ENCODE measurements around the gene GCSAML. TPM values are rescaled to one million over a fixed set of nuclear protein-coding genes. Genes with fewer than 3 reads are reported as not detected.

GCSAML gene
- total RNA-seq, 1 donor from 2014 or later, result 0.19 TPM

DNA sequence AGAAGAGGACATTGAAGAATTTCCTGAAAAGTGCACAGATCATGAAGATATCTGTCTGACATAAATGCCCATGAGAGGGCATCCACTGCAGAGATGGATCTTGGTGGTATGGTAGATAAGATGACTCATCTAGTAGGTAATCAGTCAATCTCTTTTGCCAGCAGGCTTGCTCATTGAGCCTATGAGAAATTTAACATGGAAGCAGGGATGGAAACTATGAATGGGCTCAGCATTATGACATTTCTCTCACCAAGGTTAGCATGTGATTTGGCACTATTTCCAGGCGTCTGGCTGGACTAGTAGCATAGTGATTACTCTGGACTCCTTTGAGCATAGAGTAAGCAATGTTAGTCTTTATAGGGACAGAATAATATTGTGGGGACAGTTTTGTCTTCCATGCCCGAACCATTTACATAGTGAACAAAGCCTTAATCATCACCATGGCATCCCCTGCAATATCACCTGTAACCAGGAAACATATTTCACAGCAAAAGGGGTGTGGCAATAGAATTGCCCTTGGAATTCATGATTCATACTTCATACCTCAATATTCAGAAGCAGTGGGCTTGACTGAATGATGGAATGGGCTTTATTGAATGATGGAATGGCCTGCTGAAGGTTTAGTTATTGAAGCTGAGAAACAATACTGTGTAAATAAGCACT is 20.0 kb upstream of the GCSAML start:
- Histone ChIP-seq H3K9me3 (replicated peaks) (no peaks in the 10 kb centered on the region), H3K4me3 (no peak overlapping the region), H3K27me3 (ENCODE audit: low read depth) (peaks cover 31% of the 10 kb centered on the region), H3K4me1 (no peaks in the 10 kb centered on the region), H3K36me3 (no peaks in the 10 kb centered on the region), H3K27ac (replicated peaks) (no peak overlapping the region)
- DNase-seq, result no peak
- TF ChIP-seq CTCF (IDR thresholded peaks at IDR 0.05; ENCODE audit: borderline replicate concordance), result no peak
- intact Hi-C loops (cut with micrococcal nuclease), result no loop called here

DNA sequence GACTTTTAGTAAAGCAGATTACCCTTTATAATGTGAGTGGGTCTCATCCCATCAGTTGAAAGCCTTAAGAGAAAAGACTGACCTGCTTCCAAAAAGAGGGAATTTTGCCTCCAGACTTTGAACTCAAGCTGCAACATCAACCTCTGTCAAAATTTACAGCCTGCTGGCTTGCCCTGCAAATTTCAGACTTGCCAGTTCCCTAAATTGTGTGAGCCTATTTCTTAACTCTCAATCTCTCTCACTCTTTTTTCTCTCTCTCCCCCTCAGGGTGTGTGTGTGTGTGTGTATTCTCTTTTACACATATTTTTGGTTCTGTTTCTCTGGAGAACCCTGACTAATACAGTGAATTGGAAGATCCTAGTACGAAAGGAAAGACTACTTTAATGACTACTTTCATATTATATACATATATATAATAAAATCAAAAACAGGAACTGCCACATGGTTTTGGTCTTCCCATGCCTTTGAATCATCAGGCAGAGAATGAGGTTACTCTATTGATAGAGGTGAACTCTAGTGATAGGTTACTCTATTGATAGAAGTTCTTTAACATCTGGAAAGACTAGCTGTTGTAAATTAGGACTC is 19.1 kb upstream of the GCSAML start:
- Histone ChIP-seq H3K36me3 (no peaks in the 10 kb centered on the region), H3K9me3 (replicated peaks) (no peaks in the 10 kb centered on the region), H3K27me3 (ENCODE audit: low read depth) (peaks cover 31% of the 10 kb centered on the region), H3K27ac (replicated peaks) (no peak overlapping the region), H3K4me3 (no peak overlapping the region), H3K4me1 (no peaks in the 10 kb centered on the region)
- intact Hi-C loops (cut with micrococcal nuclease), result no loop called here
- DNase-seq, result no peak
- no peak for TF ChIP-seq CTCF (IDR thresholded peaks at IDR 0.05; ENCODE audit: borderline replicate concordance)

DNA sequence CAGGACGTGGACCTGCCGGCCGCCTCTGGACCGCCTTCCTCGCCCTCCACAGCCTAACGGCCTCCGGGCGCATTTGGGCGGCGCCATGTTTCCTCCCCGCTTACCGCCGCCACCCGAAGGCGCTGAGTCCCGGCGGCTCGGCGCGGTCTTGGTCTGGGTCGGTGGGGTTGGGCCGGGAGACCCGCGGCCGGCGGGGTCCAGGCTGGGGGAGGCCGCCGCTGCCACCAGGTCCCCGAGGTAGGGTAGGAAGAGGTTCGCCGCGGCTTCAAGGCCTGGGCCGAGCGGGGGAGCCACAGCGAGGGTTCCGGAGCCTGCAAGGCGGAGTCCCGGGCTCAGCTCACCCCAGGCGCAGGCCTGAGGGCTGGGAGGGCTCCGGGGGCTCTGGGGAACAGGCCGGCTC is 18.1 kb upstream of the GCSAML start:
- Histone ChIP-seq H3K36me3 (no peaks in the 10 kb centered on the region), H3K9me3 (replicated peaks) (no peaks in the 10 kb centered on the region), H3K27ac (replicated peaks) (no peak overlapping the region), H3K27me3 (ENCODE audit: low read depth) (peaks cover 31% of the 10 kb centered on the region), H3K4me1 (no peaks in the 10 kb centered on the region), H3K4me3 (peak overlapping the region; percentile 40)
- intact Hi-C loops (cut with micrococcal nuclease), result no loop called here
- TF ChIP-seq CTCF (IDR thresholded peaks at IDR 0.05; ENCODE audit: borderline replicate concordance), result no peak
- no peak for DNase-seq

- TF ChIP-seq CTCF (IDR thresholded peaks at IDR 0.05; ENCODE audit: borderline replicate concordance), result no peak
- intact Hi-C loops (cut with micrococcal nuclease), result no loop called here
- no peaks in the 10 kb centered on the region for H3K4me1 ChIP-seq
These were observed 17.0 kb upstream of the GCSAML start for GRCh38 chr1:247531937-247532336.

GRCh38 chr1:247535402-247535801 is 13.5 kb upstream of the GCSAML start:
- Histone ChIP-seq H3K4me3 (no peak overlapping the region), H3K4me1 (no peaks in the 10 kb centered on the region), H3K36me3 (no peaks in the 10 kb centered on the region), H3K27ac (replicated peaks) (no peak overlapping the region), H3K27me3 (ENCODE audit: low read depth) (peaks cover 21% of the 10 kb centered on the region), H3K9me3 (replicated peaks) (peaks cover 7% of the 10 kb centered on the region)
- intact Hi-C loops (cut with micrococcal nuclease), result no loop called here
- no peak for DNase-seq
- TF ChIP-seq CTCF (IDR thresholded peaks at IDR 0.05; ENCODE audit: borderline replicate concordance), result no peak

More at GRCh38 chr1:247531937-247532336, 17.0 kb upstream of the GCSAML start:
- Histone ChIP-seq H3K36me3 (no peaks in the 10 kb centered on the region), H3K4me3 (no peak overlapping the region), H3K27me3 (ENCODE audit: low read depth) (peaks cover 31% of the 10 kb centered on the region), H3K9me3 (replicated peaks) (no peaks in the 10 kb centered on the region), H3K27ac (replicated peaks) (no peak overlapping the region)
- no peak for DNase-seq
